Activated CD4-positive, alpha-beta T cell treated with anti-CD3 and anti-CD28 coated beads, Interleukin-10, Interleukin-2, amounts not matched to agents 100 ng/mL and 50 ng/mL, durations not matched to agents 16 hours and 8 hours (primary cell): ENCODE results near the gene PPP1R12A.
"Not testable (repeated sequence)": the region's sequence is repeated elsewhere in the genome, so short reads cannot be mapped to it uniquely, and the experiment has no call there.

Experiments used
- DNase-seq: peaks from one replicate; pipeline ENCODE4 v3.0.0-alpha.2; 2020

Gene PPP1R12A

DNA sequence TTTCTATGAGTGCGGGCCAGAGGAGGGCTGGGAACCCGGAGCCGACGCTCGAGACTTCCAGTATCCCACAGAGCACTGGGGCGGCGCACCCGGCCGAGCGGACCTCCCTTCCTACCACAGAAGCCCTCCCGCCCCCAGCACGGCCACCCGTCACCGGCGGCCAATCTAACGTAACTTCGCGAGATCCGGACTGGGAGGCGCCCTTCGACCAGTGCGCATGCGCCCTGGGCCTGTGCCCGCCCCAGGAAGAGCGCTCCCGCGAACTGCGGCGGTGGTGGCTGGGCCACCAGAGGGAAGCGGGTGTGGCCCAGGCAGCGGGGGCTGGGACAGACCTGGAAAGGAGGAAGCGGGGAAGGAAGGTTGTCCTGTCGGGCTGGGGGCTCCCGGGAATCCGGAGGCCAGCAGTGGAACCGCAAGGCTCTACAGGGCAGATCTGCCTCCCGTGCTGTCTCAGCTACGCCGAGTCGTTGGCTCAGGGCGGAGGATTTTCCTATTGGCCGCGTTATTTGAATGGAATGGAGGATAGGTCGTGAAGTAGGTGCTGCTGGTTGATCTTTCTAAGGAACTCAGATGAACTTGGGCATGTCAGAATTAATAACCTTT lies at the start of gene PPP1R12A:
Gene PPP1R12A (minus strand): TSS at position 77 of the 603 bp plus-strand sequence. CDS start 166 bp downstream, outside the sequence.
- peak; percentile 97 for DNase-seq

DNA sequence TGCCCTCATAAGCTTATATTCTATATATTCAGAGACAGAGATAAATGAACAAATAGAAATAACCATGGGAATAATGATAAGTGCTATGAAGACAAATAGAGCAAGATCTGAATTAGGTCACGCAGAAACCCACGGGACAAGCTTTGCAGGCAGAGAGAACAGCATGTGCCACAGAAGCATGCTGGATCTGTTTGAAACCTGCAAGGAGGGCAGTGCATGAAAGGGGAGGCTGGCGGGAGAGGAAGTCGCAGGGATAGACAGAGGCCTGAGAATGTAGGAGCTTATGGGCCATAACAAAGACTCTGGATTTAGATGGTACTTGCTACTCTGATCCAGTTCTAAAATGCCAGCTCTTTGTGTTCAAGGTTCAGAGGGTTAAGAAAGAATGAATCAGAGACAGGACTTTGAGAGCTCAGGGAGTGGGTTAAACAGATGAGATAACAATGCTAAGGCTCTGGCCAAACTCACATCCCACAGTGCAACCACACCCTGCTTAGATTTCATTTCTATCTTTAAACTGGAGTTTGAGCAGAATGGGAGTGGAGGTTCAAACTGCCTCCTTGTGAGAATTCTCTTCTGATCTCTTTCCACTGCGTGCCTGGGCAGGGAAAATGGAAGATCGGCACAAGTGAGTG lies 49.2 kb upstream of the PPP1R12A start:
- no peak for DNase-seq

DNA sequence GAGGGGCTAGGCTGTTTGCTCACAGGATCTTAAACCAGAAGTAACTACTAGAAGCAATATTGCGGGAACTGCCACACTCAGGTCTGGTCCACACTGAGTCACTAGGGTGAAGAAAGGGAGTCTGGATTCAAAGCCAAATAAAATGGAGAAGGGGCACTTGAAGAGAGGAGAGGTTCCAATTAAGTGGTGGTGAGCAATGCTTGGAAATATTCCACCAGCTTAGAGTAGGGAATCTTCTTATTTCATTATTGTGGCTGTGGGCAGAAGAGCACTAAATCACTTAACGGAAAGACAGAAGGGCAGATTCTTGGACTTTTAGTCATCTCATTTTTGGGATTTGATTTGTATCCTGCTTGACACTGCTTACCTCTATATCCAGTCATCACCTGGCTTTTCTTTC lies 48.6 kb upstream of the PPP1R12A start:
- DNase-seq: no peak

DNA sequence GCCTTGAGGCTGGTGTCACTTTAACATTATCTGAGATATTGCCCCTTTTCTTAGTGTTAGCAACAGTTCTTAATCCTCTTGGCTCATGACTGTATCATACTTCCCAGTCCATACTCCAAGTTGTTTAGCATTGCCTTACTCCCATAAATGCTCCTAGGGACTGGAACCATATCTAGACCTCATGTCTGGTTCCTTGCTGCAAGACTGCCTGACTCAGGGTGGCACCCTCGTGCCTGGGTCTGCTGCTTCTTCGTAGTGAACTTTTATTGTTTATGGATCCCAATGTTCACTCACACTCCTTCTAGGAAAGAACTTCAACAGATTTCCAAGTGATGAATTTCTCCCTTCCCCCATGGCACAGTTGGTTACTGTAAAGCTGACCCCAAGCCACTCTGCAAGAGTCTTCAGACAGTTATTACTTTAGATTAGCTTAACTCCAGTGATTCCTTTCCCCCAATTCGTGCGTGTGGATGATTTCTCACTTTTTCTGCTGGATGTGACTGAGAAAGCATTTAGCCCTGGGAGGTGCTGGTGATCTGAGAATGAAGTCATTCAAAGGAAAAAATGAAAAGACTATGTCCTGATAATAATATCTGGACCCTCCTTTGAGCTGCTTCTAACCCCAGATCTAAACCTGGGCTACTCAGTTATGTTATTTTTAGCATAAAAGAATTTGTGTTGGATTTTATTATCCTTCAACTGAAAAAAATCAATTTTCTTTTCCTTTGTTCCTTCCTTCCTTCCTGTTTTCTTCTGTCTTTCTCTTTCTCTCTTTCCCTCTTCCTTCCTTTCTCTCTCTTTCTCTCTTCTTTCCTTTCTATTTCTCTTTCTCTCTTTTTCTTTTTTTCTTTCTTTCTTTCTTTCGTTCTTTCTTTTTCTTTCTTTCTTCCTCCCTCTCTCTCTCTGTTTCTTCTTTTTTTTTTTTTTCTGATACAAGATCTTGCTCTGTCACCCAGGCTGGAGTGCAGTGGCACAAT lies 47.5 kb upstream of the PPP1R12A start:
- DNase-seq: no peak

DNA sequence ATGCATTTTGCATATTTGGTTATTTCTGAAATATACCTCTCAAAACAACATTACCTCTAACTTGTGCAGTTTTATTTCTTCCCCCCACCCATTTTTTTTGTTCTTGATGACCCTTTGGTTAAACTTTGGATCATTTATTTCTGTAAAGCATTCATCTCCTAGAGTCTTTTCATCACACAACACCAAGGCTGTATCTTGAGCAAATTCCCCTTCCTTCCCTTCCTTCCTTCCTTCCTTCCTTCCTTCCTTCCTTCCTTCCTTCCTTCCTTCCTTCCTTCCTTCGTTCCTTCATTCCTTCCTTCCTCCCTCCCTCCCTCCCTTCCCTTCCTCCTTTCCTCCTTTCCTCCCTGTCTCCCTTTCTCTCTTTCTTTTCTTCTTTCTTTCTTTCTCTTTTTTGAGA lies 43.8 kb upstream of the PPP1R12A start:
- DNase-seq: no peak

DNA sequence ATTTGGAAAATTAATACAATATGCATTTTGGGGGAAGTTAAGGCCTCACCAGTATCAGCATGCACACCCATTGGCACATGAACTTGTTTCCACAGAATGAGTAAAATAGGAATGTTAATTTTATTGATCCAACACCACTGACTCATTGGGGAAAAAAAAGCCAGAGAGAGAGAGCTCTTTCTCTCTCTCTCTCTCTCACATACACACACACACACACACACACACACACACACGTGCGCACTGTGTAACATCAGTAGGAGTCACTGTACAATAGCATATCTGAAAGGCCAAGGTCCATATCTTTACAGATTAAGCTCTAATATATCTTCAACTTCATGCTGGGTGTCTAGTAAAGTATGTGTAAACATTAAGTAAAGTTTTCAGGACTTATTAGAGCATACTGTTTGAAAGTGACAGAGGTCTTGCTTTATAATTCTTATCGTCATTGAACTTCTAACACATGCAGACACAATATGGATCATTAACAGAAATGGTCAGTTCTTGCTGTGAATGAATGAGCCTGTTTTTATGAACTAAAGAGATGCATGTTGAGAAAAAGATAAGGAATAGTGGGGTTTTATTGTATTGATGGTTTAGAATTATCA lies 43.1 kb upstream of the PPP1R12A start:
- not testable (repeated sequence) for DNase-seq

DNA sequence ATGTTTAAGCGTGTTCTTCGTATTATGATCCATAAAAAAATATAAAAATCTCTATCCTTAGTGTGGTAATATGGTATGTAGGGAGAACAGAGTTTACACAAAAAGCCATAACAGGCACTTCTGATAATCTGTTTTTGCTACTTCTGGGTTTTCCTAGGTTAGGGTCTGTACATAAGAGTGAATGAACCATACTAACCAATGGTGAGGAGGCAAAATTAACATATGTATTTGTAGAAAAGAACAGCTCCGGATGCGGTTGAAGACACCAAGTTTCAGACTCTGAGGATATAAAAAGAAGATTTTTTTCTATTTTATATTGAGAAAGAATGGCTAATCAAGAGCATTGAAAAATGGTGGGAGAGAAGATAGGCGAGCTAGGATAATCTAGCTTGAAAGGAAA lies 40.2 kb upstream of the PPP1R12A start:
- DNase-seq: no peak

DNA sequence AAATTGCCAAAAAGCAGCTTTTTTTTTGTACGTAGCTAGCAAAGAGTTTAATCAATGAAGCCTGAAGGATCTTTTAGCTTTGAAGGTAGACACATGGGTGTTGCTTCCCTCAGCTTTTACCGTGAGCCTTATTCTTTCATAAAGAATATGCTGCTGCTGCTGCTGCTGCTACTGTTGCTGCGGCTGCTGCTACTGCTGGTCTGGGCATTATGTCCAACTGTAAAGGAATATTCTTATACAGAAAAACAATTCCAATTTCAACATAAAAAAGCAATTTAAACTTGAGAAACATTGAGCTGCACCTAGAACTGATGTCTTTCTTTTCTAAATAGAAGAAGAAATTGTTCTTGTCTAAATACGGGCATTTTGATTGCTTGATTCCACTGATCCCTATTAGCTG lies 38.9 kb upstream of the PPP1R12A start:
- no peak for DNase-seq

DNA sequence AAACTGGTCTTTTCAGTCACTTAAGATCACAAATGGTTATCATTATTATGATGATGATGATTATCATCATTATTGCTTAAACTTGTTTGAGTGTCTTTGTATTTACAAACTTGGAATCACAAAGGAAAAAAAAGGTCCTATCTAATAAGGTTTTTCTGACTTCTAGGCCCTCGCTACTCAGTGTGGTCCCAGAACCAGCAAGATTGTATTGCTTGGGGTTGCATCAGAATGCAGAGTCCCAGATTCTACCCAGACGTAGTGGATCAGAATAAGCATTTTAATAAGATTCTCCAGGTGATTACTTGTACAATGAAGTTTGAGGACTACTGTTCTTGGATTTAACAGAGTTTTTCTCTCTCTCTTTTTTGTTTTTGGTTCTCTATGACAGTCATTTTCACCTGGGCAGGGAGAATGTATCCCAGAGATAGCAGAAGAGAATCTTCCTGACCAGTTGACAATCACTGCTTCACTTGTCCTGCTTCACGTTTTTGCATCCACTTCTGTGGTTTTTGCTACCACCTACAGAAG lies 29.3 kb upstream of the PPP1R12A start:
- no peak for DNase-seq

DNA sequence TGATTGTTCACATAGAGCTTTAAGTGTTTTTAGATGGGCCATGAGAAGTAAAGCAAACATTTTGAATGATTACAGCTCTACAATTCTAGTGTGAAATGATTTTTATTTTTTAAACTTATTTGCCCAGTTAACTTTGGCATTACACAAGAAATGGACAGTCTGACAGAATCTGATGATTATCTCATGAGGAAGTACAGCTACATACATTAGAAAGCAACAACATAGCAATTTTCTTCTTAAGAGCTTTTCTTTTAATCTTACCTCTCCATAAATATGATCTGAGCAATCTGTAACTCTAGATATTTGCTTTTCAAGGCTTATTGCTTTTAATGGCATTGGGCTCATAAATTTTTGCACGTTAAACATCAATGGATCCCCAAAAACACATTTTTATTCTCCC lies 26.5 kb upstream of the PPP1R12A start:
- DNase-seq: no peak

DNA sequence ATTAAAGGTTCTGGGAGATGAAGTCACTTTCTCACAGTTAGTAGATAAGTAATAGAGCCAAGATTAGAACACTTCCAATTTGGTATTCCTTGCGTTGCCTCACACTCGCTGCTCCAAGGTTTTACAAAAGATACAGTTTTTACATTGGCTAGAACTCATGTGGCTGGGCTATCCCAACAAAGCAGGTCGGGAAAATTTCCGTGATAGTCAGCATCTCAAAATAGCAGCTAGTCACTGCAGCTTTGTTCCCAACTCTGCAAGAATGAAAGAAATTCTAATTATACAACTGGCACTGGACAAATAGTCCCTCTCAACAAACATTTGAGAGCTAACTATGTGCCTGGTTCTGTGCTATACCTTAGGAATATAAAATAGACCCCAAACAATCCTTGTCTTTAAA lies 24.6 kb upstream of the PPP1R12A start:
- no peak for DNase-seq

DNA sequence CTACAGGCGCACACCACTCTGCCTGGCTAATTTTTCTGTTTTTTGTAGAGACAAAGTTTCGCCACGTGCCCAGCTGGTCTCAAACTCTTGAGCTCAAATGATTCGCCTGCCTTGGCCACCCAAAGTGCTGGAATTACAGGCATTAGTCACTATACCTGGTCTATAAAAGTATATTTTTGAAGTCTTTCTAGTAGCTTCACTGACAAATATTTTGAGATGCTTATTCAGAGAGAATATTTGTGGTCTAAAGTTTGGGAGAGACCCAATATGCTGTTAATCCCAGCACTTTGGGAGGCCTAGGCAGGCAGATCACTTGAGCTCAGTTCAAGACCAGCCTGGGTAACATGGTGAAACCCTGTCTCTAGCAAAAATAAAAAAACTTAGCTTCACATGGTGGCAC lies 22.0 kb upstream of the PPP1R12A start:
- DNase-seq: no peak

DNA sequence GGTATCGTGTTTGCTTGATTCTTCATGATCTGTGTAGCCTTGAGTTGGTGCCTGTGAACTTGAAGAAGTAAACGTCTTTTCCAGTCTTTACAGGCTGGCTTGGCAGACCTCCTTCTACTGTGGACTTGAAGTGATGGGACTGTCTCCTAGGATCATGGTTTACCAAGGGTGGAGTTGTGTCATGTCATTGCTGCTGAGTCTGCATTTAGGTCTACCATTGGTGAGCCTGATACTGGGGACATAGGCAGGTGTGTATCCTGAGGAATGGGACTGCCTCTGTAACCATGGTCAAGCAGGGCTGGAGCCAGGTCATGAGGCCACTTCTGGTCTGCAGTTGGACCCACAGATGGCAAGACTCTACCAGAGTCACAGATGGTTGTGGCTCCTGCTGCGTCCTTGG lies 20.7 kb upstream of the PPP1R12A start:
- no peak for DNase-seq

DNA sequence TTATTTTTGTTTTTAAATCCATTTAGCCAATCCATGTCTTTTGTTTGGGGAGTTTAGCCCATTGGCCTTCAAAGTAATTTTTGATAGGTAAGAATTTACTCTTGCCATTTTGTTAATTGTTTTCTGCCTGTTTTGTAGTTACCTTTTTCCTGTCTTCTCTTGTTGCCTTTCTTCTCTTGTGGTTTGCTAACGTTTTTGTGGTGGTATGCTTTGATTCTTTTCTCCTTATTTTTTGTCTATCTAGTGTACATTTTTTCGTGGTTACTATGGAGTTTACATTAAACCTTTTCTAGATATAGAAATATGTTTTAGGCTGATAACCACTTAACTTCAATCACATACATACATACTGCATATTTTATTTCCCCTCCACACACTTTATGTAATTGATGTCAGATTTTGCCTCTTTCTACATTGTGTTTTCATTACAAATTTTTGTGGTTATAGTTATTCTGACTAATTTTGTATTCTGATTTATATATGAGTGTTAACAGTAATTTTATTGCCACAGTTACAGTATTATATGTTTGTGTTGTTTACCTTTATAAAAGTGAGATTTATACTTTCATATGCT lies 19.2 kb upstream of the PPP1R12A start:
- no peak for DNase-seq

DNA sequence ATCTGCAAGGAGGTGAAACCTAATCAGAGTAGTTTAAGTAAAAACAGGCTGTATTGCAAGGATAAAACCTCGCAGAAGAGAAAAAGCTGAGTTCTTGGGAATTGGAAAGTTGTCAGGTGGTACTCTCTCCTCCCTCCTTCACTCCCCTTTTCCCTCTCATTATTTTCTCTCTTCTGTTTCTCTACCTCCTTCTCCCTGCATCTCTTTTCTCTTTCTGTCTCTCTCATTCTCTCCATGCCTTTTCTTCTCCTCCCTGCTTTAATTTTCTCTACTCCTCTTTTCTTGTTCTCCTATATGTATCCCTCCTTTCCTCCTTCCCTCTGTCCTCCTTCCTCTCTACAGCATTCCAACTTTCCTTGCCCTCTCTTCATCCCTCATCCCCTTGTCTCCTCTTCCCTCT lies 14.2 kb upstream of the PPP1R12A start:
- no peak for DNase-seq

DNA sequence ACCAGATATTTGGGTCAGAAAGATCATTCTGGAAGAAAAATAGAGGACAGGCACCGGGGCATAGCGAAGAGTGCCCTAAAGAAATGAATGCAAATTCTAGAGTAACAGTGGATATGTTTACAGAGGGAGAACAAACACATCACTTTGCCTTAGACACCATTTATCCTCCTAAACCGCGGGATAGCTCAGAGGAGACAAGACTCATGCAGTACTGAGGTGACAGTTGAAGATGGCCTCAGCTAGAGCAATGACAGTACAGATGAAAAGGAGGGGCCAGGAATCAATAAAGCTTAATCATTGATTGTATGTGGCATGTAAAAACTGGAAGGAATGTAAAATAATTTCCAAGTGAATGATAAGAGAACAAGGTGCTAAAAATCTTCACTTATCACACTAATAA lies 10.5 kb upstream of the PPP1R12A start:
- DNase-seq: no peak

DNA sequence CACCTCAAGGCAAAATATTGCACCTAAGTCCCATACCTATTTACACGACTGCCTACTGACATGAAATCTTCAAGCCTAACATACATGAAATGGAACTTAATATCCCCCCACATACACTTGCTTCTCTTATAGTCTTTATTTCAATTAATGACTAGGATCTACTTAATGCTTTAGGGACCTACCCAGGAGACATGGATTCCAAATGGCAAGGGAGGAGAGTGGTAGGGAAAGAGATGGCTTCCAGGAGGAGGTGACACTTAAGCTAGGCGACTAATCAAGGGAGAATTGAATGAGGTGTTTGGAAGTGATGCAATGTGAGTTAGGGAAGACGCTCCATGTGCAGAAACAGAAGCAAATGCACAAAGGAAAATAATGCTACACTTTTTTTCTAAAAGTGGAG lies 9.7 kb upstream of the PPP1R12A start:
- no peak for DNase-seq

DNA sequence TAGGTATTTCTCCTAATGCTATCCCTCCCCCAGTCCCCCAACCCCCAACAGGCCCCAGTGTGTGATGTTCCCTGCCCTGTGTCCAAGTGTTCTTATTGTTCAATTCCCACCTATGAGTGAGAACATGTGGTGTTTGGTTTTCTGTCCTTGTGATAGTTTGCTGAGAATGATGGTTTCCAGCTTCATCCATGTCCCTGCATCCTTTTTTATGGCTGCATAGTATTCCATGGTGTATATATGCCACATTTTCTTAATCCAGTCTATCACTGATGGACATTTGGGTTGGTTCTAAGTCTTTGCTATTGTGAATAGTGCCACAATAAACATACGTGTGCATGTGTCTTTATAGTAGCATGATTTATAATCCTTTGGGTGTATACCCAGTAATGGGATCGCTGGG lies 7.9 kb upstream of the PPP1R12A start:
- not testable (repeated sequence) for DNase-seq

DNA sequence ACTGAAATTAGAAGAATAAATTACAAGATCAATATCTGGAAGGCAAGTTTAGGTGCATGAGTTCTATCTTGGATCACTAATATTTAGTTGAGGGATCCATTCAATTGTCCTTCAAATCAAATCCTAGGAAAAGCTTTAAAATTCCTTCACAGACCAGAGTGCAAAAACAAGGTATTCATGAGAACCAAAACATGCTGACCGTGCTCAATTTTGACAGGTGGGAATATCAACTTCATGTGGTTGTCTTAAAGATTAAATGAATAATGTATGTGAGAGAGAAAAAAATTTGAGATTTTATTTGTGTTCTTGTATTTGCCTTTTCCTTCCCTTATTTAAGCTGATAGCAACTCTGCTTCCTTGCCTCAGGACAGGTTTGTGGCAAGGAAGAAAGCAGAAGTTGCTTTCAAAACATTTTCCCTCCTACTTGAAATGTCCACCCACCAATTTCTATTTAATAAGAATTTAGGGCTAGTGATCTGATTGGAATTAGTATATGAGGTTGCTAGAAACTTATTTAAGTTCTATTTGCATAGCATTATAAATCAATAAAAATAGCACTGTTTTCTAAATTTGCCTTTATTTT lies 4.9 kb upstream of the PPP1R12A start:
- DNase-seq: no peak

DNA sequence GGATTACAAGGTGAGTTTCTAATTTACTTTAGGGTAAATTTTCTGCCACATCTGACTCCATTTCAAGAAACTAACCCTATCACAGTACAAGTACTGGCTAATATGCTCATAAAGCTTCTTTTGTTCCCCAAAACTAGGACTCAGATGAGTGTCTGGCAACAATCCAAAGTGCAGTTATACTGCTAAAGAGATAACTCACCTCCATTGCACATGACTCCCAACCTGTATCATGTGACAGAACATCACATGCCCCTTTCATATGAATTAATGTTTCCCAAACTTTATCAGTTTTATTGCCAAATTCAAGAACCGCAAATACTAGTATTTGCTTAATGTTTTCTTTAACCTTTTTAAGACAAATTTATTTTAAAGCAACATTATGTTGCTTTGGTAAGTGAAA lies 3.9 kb upstream of the PPP1R12A start:
- DNase-seq: no peak

DNA sequence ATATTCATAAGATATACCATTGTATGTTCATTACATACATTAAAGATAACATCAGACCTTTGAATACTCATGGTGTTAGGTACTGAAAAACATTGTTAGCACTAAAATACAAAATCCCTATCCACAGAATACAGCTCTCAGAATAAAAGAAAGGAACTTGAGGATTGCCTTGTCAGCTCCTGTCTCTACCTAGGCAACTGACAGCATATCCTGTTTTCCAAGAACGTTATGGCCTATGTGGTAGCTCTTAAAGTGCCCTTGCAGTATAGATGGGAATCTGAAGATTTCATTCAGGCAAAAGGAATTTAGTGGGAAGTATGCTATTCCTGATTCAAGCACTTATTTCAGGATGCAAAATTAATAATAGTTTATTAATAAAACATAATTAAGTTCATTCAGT lies 1.8 kb upstream of the PPP1R12A start:
- no peak for DNase-seq

DNA sequence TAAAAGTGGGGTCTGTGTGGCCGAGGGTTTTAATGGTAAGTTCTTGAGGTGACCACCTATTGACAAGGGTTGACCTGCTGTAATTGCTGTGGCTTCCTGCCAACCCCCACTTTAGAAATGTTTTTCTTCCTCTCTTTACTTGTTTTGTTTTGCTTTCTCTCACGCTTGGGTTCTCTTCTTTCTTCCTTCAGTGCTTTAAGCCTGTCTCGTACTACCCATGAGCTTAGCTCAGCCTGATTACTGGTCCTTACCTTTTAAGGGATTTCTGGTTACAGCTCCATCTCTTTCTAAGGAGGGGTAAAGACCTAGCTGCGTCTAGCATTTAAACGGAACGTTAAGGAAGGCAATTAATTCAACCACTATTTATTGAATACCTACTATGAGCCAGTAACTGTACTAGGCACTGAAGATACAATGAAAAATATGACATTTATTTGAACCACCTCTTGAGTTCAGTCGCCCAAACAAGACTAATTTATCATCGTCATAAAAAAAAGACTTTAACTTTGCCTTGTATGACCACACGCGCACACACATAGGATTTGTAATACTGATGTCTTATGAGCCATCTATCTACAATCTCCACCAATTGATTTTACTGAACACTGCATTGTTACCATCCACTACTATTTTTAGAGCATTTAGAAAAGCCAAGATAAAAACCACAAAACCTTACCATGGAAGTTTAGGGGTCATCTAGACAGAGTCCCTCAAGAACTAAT lies 888 bp upstream of the PPP1R12A start:
- DNase-seq: peak; percentile 33
